GM18526 (cell line): Measurements from ENCODE around the gene HVCN1.
A peak's percentile ranks its signal among the peaks of the same experiment; 100 is the strongest.

Source experiments
- POLR2A ChIP-seq: IDR thresholded peaks from 3 replicates; pipeline ENCODE4 v1.6.1; 2011; ENCODE audit not compliant: insufficient read length; ENCODE audit errors: extremely low read depth

Gene HVCN1

DNA sequence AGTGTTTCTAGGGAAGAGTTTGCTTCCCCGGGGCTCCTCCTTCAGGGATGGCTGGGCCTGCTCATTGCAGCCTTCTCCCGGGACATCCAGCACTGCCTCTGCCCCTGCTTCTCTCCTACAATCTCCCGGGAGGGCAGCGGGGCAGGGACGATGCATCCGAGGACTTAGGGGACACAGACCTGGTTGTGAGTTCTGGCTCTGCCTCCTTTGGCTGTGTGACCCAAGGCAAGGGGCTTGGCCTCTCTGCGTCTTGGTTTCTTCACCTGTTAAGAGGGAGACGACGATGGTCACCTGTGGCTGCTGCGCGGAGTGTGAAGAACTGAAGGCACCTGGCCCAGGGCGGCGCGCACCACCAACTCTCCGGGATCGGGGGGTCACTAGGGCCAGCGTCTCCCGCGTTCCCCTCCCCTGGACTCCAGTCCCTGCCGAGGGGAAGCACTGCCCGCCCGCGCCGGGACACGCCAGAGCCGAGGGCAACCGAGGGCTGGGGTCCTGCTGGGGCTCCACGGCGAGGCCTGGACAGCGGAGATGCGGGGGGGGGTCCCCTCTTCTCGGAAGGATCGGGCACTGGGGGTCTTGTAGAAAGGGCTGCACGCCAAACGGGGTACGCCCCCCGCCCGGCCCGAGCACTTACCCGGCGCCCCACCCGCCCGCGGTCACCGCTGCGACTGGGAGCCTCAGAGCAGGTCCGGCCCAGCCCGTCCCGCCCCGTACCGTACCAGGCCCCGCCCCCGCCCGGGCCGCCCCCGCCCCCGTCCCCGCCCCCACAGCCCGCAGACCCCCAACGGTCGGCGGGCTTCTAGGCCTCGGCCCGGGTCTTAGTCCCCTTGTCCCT lies at the start of gene HVCN1:
Gene HVCN1, minus strand, starts transcription at position 670 of the 835 bp plus-strand sequence. CDS start 5,870 bp downstream, outside the sequence.
- TF ChIP-seq POLR2A = peak; percentile 56

DNA sequence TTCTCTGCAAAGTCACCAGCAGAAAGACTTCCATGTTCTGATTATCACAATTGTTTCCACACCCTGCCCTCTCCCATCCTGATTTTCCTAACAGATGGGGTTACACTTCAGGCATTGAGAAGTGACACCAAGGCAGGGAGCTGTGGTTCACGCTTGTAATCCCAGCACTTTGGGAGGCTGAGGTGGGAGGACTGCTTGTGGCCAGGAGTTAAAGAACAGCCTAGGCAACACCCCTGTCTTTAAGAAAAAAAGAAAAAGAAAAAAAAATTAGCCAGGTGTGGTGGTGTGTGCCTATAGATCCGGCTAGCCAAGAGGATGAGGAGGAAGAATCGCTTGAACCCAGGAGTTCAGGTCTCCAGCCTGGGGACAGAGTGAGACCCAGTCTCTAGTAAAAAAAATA lies 48.6 kb upstream of the HVCN1 start:
- TF ChIP-seq POLR2A = no peak

DNA sequence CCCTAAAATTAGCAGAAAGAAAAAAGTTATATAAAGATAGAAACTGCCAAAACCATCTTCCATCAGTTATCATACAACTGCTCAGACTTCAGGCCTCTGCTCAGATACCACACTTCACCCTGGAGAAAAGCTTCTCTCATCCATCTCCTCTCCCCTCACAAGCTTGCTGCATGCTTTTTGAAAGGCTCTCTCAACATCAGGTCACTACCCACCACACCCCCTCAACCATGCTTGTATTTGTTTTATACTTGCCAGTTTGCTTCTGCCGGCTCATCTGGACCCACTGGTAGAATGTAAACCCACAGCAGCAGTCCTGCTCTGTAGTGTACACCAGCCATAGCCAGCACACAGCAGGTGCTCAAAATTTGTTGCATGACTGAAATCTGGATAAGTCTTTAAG lies 45.0 kb upstream of the HVCN1 start:
- no peak for TF ChIP-seq POLR2A

DNA sequence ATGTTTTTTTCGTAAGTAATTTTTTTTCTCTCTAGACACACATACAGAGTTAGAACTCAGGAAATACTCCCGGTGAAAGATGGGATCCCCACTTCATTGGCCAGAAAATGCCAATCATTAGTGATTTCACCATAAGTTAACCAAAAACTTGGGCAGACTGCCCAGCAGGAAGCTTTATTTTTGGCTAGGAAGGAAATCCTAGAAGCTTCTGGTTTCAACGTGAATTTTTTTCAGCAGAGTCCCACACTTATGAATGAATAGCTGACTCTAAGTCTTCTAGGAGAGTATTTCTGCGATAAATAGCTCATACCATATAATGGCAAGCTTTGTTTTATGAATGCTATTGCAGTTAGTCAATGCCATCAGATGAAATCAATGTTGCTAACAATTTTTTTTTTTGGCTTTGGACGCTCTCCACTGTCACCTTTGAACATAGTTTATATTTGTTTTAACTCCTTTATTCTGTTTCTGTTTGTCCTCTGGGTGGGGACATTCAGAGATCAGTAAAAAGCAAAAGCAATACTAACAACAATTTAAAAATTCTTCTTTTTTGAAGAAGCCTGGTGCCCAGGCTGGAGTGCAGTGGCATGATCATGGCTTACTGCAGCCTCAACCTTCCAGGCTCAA lies 44.3 kb upstream of the HVCN1 start:
- TF ChIP-seq POLR2A = no peak

- no peak for TF ChIP-seq POLR2A
Measured at GRCh38 chr12:110732572-110732971, 43.7 kb upstream of the HVCN1 start.

DNA sequence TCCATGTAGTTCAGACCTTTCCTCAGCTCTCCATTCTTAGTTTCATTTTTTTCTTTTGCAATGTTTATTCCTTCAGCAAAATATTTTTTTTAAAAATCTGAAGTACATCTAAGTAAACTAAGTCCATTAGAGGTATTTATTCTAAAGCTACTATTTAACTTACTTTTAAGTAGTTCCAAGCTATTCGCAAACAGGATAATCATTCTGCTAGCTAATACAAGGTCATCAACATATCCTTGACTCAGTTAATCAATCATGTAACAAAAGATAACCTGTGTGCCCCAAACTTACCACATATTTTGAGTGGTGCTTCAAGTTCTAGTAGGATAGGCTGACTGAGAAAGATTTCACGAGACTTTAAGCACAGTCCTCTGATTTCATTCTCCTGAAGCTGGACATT lies 42.6 kb upstream of the HVCN1 start:
- no peak for TF ChIP-seq POLR2A

GRCh38 chr12:110728628-110729027 lies 39.7 kb upstream of the HVCN1 start:
- TF ChIP-seq POLR2A = no peak

DNA sequence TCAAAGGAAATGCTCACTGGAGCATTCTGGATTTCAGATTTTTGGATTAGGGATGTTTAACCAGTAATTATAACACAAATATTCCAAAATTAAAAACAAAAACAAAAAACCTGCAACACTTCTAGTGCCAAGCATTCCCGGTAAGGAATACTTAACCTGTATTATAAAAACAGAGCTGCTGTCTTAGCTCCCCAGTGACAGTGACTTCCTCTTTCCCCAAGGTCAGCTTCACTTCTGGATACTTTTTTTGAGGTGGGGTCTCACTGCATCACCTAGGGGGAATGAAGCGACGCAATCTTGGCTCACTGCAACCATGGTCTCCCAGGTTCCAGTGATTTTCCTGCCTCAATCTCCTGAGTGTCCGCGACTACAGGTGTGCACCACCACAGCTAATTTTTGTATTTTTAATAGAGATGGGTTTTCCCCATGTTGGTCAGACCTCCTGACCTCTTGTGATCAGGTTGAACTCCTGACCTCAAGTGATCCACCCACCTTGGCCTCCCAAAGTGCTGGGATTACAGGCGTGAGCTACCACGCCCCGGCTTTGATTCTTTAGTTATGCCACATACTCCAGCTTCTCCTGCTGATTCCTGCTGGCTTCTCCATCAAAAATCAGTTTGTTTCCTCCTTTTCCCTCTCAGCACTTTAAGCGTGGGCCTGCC lies 37.9 kb upstream of the HVCN1 start:
- no peak for TF ChIP-seq POLR2A

GRCh38 chr12:110726028-110726427 lies 37.1 kb upstream of the HVCN1 start:
- no peak for TF ChIP-seq POLR2A

GRCh38 chr12:110725267-110725666 lies 36.4 kb upstream of the HVCN1 start:
- TF ChIP-seq POLR2A = no peak

- TF ChIP-seq POLR2A = no peak
Measured at GRCh38 chr12:110721570-110721969, 32.7 kb upstream of the HVCN1 start.

- no peak for TF ChIP-seq POLR2A
Measured at GRCh38 chr12:110720516-110720915, 31.6 kb upstream of the HVCN1 start.

- TF ChIP-seq POLR2A = no peak
Measured at GRCh38 chr12:110718222-110718908, 29.4 kb upstream of the HVCN1 start.

- no peak for TF ChIP-seq POLR2A
Measured at GRCh38 chr12:110717037-110717436, 28.1 kb upstream of the HVCN1 start.

DNA sequence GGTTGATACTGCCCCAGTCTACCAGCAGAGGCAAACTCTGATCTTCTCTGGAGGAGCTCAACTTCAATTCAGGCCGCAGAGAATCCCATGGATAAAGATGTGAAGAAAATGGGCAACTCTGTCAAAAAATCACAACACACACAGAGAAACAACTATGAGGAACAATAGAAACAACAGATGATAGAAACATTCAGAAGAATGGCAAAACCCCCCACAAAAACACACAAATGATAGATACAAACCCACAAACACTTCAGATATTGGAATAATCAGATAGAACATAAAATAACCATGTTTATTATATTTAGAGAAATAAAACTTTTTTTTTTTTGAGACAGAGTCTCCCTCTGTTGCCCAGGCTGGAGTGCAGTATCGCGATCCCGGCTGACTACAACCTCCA lies 20.0 kb upstream of the HVCN1 start:
- no peak for TF ChIP-seq POLR2A
